ENCODE data around the gene RFNG.

Gene RFNG

DNA sequence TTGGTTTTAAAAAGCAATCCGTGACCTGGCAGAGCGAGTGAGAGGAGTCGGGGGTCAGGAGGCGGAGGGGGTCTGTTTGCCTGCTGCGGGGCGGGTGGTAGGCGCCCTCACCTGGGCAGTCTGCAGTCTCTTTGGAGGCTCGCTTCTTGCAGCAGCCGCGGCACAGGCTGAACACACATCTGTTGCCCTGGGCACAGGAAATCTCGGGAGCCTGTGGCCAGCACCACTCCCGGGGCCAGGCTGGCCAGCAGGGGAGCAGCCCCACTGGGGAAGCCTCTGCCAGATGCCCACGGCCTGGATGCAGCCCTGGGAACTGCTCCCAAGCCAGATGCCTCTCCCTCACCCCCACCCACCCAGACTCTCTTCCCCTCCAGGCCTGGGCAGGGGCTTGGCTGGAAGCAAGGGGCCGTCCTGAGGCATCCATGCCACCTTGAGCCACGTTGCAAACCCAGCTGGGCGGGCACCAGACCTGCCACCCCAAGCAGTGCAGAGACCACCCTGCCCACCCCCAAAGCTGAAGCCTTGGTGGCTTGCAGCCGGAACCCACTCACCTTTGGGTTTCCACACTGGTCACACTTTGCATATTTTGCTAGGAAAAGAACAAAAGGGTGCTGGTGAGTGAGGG is 6.7 kb upstream of the RFNG start:
- no peak for DNase-seq (ENCODE audit: low spot score)

DNA sequence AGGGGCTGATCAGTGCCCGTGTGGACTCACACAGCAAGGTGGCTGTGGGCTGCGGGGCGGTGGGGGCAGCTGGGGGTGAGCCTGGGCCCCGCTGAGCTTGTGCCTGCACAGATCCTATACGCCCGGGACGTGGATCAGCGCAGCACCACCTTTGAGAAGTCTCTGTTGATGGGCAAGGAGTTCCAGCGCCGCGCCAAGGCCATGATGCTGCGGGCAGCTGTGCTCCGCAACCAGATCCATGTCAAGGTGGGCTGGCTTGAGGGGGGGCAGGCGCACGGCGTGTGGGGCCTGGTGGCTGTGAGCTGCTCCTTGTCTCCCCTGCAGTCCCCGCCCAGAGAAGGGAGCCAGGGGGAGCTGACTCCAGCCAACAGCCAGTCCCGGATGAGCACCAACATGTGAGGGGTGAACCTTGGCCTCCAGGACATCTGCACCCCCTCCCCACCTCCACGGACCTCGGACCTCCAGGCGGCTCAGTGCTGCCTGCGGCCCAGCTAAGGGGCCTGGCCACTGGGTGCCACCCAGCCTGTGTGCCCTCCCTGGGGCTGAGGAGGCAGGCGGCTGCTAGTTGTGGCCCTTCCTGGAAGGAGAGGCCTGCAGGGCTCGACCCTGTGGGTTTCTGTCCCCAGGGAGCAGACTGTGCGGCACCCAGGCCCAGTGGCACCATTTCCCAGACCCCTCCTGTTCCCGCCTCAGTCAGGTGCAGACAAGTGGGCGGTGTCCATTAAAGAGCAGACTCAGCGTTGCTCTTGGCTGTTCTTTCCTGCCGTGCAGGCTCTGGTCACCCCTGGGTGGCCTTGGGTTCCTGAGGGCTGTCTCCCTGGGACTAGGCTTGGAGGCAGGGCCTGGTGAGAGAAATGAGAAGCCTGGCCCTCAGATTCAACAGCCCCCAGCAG is 5.4 kb upstream of the RFNG start:
- no peak for DNase-seq (ENCODE audit: low spot score)

DNA sequence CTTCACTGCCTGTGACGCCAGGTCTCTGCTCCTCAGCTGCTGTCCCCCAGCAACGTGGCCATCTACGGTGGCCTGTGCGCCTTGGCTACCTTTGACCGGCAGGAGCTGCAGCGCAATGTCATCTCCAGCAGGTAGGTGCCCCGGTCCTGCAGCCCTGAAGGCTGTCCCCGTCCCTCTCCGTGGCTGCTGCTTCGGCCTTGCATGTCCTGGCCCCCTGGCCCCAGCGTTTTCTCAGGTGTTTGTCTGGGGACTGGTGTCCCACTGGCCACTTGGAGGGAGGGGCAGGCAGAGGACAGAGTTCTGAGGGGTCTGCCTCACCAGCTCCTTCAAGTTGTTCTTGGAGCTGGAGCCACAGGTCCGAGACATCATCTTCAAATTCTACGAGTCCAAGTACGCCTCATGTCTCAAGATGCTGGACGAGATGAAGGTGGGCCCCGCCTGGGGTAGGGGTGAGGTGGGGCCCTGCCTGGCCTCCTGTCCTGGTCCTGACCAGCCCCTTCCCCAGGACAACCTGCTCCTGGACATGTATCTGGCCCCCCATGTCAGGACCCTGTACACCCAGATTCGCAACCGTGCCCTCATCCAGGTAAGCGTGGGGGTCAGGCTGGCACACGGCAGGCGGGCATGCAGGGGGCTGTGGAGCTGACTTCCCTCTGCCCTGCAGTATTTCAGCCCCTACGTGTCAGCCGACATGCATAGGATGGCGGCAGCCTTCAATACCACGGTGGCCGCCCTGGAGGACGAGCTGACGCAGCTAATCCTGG is 4.5 kb upstream of the RFNG start:
- DNase-seq (ENCODE audit: low spot score), result no peak

DNA sequence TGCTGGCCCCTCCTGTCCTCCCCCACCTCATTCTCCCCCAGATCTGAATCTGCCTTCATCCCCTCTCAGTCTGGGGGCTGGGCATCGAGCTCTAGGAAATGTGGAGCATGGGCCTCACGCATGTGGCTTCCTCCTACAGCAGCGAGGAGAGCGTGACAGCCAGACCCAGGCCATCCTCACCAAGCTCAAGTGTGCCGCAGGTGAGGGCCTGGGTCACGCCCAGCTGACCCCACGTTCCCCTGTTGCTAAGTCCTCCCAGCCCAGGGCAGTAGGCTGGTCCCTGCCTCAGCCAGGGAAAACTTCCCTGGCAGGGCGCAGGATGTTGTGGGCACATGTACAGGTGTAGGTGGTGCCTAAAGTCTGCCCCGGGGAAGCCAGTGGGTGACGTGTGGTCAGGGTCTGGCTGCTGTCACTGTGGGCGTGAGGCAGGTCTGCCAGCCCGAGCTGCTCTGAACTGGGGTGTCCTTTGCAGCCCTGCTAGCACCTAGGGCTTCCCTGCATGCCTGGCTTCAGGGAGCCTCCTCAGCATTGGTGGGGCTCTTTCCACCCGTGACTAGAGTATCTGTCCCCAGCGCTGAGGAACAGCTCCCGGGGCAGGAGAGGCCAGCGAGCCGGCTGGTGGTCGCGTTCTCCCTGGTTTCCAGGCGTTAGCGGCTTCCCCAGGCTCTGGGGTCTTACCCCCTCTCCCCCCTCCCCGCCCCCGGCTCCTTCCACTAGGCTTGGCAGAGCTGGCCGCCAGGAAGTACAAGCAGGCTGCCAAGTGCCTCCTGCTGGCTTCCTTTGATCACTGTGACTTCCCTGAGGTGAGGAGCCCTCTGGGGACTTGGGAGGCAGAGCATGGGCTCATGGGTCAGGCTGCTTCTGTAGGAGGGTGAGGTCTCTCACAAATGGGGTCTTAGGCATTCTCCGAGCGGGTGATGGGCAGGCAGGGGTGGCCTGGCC is 3.7 kb upstream of the RFNG start:
- DNase-seq (ENCODE audit: low spot score), result no peak

DNA sequence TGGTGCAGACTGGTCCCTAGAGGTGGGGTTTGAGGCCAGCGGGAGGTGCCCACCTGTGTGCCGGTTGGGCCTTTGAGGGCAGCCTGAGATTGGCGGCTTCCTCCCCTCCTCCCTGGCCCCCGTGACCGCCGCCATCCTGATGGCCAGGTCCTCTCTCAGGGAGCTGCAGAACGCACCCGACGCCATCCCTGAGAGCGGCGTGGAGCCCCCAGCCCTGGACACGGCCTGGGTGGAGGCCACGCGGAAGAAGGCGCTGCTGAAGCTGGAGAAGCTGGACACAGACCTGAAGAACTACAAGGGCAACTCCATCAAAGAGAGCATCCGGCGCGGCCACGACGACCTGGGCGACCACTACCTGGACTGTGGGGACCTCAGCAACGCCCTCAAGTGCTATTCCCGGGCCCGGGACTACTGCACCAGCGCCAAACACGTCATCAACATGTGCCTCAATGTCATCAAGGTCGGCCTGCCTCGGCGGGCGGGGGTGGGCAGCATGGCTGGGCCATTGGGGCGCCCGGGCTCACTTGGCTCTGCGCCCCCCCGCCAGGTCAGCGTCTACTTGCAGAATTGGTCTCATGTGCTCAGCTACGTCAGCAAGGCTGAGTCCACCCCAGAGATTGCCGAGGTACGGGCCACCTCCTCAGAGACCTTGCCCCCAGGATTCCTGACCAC is 2.9 kb upstream of the RFNG start:
- no peak for DNase-seq (ENCODE audit: low spot score)

DNA sequence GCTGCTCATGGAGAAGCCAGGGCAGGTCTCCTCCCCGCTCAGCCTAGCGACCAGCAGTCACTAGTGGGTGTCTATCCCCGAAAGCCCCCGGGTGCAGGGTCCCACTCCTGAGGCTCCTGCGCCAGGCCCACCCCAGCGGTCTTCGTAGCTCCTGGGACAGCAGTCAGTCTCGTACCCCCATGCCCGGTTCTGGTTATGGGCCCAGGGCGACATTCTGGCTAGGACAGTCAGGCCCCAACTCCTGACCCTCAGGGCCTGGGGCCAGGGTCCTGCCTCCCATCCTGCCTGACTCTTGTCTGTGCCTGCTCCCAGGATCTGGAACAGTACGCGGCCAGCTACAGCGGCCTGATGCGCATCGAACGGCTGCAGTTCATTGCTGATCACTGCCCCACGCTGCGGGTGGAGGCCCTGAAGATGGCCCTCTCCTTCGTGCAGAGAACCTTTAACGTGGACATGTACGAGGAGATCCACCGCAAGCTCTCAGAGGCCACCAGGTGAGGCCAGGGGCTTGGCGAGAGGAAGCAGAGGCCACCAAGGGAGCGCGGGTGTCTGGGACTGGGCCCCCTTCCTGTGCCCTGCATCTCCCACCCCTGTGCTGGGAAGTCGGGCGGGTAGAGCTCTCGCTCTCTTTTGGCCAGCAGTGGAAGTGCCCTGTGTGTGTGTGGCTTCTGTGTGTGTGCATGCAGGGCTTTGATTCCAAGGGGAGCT is 2.1 kb upstream of the RFNG start:
- DNase-seq (ENCODE audit: low spot score), result no peak

DNA sequence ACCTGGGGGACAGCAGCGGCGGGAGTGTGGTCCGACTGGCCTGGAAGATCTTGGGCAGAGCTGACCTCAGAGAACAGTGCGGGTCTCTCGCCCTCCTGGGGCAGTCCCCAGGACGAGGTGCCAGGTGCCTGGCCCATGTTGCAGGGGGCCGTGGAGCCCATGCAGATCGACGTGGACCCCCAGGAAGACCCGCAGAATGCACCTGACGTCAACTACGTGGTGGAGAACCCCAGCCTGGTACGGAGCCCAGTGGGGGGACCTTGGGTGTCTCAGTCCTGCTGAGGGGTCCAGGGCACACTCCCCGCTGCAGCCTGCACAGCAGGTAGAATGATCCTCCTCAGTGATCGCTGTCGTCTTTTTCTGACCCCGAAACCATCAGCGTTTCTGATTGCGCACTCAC is 1.5 kb upstream of the RFNG start:
- no peak for DNase-seq (ENCODE audit: low spot score)

DNA sequence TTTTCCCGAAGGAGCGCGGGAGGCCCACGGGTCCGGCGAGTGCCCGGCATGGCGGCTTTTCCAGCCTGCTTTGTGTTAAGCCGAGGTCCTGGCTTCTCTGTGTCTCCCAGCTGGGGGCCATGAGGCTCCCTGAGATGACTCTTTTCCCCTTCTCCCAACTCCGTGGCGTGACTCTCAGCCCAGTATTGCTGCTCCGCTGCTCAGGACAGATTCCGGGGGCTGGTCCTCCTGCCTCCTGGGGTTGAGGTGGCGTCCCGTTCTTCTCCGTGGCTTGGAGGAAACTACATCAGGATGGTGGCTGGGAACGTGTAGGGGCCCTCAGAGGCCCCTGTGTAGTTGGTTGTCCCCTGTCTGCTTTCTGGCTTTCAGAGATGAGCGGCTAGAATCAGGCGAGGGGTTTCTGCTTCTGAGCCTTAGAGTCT is 1.0 kb upstream of the RFNG start:
- no peak for DNase-seq (ENCODE audit: low spot score)

DNA sequence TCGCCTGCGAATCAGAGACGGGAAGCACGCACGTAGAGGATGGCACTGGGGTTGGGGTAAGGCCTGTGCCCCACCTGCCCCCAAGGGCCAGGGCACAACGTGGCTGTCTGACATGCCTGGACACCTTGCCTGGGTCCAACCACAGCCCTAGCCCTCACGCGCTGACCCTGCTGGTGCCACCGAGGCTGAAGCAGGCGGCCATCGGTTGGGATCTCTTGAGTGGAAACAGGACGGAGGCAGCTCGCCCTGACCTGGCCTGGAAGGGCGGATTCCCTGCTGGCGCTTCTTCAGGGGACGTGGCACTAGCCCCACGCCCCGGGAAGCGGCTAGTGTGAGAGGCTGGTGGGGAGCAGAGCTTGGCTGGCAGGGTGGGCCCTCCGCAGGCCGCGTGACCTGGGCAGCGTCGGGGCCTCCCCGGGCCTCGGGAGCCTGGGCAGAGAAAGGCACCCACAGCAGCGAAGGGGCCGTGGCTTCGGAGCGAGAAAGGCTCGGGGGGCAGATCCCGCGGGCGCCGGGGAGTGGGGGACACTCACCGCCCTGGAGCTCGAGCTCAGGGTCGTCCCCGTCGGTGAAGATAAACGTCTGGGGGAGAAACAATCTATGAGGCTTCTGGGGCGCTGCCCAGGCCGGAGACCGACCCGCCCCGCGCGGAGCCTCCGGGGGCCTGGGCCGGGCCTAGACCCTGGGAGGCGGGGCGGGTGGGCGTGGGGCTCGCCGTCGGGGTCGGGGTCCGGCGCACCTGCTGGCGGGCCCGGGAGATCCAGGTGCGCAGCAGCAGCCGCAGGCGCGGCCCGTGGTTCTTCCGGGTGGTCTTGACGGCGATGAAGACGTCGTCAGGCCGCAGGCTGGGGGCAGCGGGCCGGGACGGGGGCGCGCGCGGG is 610 bp downstream of the RFNG start:
- no peak for DNase-seq (ENCODE audit: low spot score)

DNA sequence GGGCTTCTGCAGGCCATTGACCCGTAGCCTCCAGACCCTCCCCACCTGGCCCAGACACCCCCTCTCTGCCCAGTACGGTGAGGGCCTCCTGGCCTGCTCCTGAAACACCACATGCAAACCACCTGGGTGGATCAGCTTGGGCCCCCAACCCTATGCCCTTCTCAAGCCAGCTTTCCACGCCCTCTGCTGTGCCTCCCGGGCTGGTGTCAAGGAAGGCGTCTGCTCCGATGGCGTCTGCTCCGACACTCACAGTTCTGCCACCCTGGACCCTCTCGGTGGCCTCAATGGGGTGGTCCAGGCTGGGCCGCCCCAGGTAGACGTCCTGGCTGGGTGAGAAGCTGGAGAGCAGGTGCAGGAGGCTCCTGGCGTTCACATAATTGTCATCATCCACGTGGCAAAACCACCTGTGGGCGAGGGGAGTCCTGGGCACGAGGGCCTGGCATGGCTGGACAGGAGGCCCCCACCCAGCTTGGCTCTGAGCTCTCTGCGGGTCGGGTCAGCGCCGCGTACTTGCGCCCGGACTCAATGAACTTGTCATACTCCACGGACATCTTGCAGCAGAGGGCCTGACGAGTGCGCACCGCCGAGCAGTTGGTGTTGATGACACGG is 1.4 kb downstream of the RFNG start:
- DNase-seq (ENCODE audit: low spot score), result no peak

DNA sequence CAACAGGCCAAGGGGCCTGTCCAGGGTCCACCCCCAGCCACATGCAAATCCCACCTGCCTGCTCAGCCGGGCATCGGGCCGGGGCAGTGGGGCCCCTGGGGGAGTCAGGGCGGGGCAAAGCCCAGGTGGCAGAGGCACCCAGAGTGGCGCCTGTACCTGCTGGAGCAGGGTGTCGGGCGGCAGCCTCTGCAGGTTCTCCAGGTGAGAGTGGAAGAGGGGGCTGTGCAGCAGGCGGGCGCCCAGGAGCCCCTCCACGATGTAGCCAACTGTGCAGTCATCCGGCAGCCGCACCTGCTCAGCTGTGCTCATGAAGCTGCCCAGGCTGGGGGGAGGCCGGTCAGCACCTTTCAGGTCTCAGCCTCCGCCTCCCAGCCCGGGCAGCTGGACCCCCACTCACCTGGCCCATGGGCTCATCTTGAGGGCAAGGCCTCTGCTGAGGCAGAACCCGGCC is 2.1 kb downstream of the RFNG start:
- DNase-seq (ENCODE audit: low spot score), result no peak

DNA sequence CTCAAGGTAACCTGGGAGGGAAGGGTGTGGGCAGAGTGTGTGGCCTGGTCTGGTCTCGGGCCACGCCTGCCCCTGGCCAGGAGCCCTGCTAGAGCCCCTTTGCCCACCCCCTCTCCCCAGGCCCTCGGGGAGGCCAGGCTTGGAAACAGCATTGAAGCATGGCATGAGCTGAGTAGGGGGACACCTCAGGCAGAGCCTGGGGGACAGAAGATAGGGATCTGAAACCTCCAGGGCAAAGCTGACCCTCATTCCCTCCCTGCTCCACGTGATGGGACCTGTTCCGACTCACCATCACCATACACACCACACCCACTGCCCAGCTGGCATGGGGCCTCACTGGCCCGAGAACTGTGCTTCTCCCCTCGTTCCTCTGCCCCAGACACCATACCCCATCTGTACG is 2.5 kb downstream of the RFNG start:
- no peak for DNase-seq (ENCODE audit: low spot score)

DNA sequence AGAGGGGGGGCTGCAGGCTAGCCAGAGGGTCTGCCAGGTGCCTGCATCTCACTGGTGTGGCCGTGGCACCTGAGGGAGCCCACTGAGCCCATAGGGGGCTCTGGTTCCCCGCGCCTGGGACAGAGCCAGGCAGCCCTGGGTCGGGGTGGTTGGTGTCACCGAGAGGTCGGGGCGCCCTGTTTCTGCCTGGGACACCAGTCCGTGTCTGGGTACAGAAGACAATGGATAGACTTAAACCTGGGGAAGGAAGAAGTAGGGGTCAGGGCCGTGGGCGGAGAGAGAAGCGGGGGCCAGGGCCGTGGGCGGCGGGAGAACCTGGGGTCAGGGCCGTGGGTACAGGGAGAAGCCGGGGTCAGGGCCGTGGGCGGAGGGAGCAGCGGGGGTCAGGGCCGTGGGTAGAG is 3.0 kb downstream of the RFNG start:
- no peak for DNase-seq (ENCODE audit: low spot score)

DNA sequence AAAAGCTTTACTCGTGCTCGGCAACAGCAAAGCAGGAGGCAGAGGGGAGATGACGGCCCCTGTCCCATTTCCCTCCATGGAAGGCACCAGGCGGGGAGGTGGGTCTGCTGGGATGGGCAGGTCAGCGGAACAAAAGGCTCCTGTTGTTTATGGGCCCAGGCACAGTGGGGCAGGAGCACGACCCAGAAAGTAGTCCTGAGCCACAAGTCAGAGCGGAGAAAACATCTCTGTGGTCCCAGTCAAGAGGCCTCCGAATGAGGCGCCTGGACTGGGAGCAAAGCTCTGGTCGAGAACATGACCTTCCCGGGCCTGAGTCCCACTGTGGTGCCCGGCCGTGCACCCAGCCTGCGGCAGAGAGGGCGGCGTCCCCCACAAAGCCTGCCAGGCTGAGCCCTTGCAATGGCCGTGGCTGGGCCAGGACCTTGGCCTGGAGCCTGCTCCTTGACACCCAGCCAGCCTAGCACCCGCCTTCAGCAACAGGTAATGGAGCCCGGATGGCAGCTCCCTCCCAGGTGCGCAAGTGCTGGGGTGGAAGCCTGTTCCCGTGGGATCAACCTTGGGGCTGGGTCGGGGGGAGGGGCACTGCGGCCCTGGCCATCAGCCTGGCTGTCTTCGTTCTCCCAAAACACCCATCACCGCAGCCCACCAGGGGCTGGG is 3.6 kb downstream of the RFNG start:
- no peak for DNase-seq (ENCODE audit: low spot score)

DNA sequence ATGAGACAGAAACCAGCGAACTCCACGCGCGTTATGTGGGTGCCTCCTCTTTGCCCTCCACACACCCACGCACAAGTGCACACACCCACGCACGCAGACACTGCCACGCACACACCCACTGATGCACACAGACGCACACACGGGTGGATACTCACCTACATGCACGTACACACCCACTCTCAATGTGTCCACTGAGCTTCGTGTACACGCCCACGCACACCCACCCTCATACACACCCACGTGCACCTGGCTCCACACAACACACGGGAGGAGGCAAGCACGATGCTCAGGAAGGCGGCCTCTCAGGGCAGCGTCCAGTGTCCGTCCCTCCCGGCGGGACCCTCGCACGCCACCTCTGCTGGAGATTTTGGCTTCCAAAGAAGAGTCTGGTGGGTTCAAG is 4.2 kb downstream of the RFNG start:
- no peak for DNase-seq (ENCODE audit: low spot score)

DNA sequence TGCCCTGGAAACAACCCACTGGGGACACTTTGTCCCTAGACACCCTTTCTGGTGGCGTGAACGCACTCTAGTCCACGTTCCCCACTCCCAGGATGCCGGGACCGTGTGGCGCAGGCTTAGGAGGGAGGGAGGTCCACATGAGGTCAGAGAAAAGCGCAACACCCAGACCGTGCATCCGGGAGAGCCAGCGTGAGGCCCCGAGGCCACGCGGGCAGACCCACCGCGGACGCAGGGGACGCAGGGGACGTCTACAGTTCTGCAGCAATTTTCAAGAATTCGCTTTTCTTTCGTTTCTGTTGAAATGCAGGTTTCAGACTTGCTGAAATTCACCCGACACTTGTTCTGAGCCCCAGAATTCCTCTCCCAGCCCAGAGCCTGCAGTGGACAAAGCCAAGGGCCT is 4.7 kb downstream of the RFNG start:
- DNase-seq (ENCODE audit: low spot score), result no peak

DNA sequence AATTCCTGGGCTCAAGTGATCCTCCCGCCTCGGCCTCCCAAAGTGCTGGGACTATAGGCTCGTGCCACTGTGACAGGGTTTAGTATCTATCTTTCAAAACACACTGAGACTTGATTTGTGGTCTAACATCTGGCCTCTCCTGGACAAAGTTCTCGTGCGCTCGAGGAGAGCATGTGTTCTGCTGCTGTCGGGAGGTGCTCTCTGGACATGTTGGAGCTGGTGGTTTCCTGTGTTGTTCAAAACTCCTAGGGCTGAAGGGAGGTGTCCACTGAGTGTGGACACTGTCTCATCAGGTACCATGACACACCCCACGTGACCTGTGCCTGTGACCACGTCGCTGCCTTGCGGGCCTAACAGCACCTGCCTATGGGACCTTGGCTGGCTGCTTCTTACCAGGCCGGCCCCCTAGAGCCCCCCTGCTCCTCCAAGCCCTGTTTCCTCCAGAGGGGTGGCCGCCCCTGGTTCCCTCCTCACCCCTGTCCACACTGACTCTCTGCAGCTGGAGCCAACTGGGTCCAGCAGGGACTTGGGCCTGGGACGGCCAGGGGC is 5.6 kb downstream of the RFNG start:
- no peak for DNase-seq (ENCODE audit: low spot score)

DNA sequence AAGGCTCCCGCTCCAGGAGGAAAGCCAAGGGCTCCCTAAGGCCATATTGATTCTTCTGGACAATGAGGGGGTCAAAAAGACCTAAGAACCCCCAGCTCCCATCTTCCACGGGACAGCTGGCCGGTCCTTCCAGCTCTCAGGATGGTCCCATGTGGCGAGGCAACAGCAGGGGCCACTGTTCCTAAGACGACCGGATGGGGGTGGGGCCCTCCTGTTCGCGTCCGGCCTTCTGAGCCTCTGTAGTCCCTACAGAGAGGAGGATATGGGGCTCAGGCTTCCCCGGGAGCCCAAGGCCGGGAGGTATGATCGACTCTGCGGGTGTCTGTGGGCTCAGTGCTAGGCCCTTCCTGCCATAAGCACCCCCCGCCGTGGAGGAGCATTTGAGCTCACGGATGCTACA is 8.1 kb downstream of the RFNG start:
- DNase-seq (ENCODE audit: low spot score), result no peak
